Sigmoid colon (tissue), 7 donors: ENCODE data around the gene MNT. TPM values are rescaled to one million over a fixed set of nuclear protein-coding genes. Genes with fewer than 3 reads are reported as not detected.

ENCODE experiments used
- DNase-seq: peaks from one replicate; pipeline ENCODE4 v3.0.0-alpha.2; 2019
- H3K27ac ChIP-seq, 4 donors: fragments of 200-600 bp; sonication (generic); one replicate each; pipeline ENCODE4 v1.5.1; 2016 to 2019; ENCODE audit warnings: mild to moderate bottlenecking in 1 of 4
- H3K27me3 ChIP-seq, 3 donors: fragments of 200-600 bp; sonication (generic); one replicate each; pipeline ENCODE4 v1.5.1; 2019; ENCODE audit warnings: mild to moderate bottlenecking in 1 of 3
- H3K36me3 ChIP-seq, 4 donors: fragments of 200-600 bp; sonication (generic); one replicate each; pipeline ENCODE4 v1.5.1; 2016 to 2019
- H3K4me1 ChIP-seq, 4 donors: fragments of 200-600 bp; sonication (generic); one replicate each; pipeline ENCODE4 v1.5.1; 2017 to 2019
- H3K4me3 ChIP-seq, 4 donors: fragments of 200-600 bp; sonication (generic); one replicate each; pipeline ENCODE4 v1.5.1; 2017 to 2019; ENCODE audit warnings: mild to moderate bottlenecking in 2 of 4, moderate library complexity in 1 of 4
- H3K9me3 ChIP-seq, 4 donors: fragments of 200-600 bp in 3 of 4; sonication (generic) in 3 of 4; one replicate each; pipeline versions ENCODE4 v1.5.1 to v1.6.1; 2013 to 2019
- EP300 ChIP-seq, 4 donors: sonication (generic); formaldehyde crosslinking; IDR thresholded peaks; one replicate each; pipeline ENCODE4 v1.6.1; 2017; ENCODE audit warnings: antibody characterized with exemption in 4 of 4
- POLR2A ChIP-seq, 2 donors: fragments of 450-650 bp; IDR thresholded peaks; one replicate each; pipeline ENCODE4 v1.6.1; 2016; ENCODE audit warnings: antibody characterized with exemption in 2 of 2, mild to moderate bottlenecking in 2 of 2, moderate library complexity in 2 of 2
- POLR2AphosphoS5 ChIP-seq, 4 donors: sonication (generic); formaldehyde crosslinking; IDR thresholded peaks; one replicate each; pipeline ENCODE4 v1.6.1; 2017; ENCODE audit warnings: antibody characterized with exemption in 4 of 4
- WGBS, 2 donors: extraction: QIAGEN DNeasy Blood & Tissue Kit; methylation state at CpG; one replicate each; pipeline ENCODE4 v1.1.7; 2013; 5-methylcytosine and 5-hydroxymethylcytosine counted together
- intact Hi-C: fragments of 100-400 bp; cut with DNase I; formaldehyde crosslinking; loops from one replicate; pipeline ENCODE4 v1.15.1; 2023
- polyA plus RNA-seq, 3 donors: library from polyadenylated mRNA; stranded (reverse); fragments of 200-250 nt; gene quantifications; one replicate each; pipeline ENCODE4 v1.2.3, GENCODE V29; 2013
- total RNA-seq, 4 donors: library from RNA; depleted of rRNA; stranded (reverse); fragments of >200 nt; gene quantifications; one replicate each; pipeline ENCODE4 v1.1.0, GENCODE V29; 2016
- TF ChIP-seq, protein P1 (sequence below), 4 experiments: fragments of 450-650 bp in 3 of 4; fragments of 200-600 bp in 1 of 4; IDR thresholded peaks; one replicate each; pipeline ENCODE4 v1.5.1; 2016 to 2019; ENCODE audit warnings: antibody characterized with exemption in 4 of 4, mild to moderate bottlenecking in 3 of 4, moderate library complexity in 2 of 4
- donor health status: healthy with polysubstance abuse.
- donor health status: Bipolar disorder and iron deficiency.
- donor health status: healthy.

Gene MNT
- total and polyA plus RNA-seq, 7 donors: 2.1 to 24.1 (median 7.7) TPM

DNA sequence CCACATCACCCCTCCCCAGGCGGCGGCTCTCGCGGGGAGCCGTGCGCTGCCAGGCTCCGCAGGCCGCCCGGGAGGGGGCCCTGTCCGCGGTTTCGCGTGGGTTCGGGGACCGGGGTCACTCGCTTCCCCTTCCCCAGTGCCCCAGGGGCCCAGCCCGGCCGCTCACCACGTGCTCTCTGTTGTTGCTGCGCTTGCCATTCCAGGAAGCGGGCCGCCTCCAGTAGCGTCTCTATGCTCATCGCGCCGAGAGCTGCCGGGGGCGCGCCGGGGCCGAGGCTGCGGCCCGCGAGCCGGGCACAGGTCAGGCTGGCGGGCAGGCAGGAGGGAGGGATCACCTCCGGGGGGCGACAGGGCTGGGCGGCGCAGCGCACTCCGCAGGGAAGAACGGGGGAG lies 390 bp downstream of the MNT start:
- Histone ChIP-seq H3K27ac (peak overlapping the region; percentile 97 to 100 (median 98)), H3K4me3 (peak overlapping the region; percentile 71 to 94 (median 89)), H3K4me1 (peaks cover 6 to 73% (median 64%) of the 10 kb centered on the region in 4 donors), H3K9me3 (no peaks in the 10 kb centered on the region), H3K36me3 (no peaks in the 10 kb centered on the region), H3K27me3 (no peaks in the 10 kb centered on the region)
- 0% methylated on average over 43 of the region's 43 CpGs for WGBS, 2 donors
- DNase-seq: peak; percentile 83
- intact Hi-C loops: no loop called here
- TF ChIP-seq, protein P1, sequence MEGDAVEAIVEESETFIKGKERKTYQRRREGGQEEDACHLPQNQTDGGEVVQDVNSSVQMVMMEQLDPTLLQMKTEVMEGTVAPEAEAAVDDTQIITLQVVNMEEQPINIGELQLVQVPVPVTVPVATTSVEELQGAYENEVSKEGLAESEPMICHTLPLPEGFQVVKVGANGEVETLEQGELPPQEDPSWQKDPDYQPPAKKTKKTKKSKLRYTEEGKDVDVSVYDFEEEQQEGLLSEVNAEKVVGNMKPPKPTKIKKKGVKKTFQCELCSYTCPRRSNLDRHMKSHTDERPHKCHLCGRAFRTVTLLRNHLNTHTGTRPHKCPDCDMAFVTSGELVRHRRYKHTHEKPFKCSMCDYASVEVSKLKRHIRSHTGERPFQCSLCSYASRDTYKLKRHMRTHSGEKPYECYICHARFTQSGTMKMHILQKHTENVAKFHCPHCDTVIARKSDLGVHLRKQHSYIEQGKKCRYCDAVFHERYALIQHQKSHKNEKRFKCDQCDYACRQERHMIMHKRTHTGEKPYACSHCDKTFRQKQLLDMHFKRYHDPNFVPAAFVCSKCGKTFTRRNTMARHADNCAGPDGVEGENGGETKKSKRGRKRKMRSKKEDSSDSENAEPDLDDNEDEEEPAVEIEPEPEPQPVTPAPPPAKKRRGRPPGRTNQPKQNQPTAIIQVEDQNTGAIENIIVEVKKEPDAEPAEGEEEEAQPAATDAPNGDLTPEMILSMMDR (IDR thresholded peaks at IDR 0.05): no peak
- TF ChIP-seq EP300 (IDR thresholded peaks at IDR 0.05): no peak

DNA sequence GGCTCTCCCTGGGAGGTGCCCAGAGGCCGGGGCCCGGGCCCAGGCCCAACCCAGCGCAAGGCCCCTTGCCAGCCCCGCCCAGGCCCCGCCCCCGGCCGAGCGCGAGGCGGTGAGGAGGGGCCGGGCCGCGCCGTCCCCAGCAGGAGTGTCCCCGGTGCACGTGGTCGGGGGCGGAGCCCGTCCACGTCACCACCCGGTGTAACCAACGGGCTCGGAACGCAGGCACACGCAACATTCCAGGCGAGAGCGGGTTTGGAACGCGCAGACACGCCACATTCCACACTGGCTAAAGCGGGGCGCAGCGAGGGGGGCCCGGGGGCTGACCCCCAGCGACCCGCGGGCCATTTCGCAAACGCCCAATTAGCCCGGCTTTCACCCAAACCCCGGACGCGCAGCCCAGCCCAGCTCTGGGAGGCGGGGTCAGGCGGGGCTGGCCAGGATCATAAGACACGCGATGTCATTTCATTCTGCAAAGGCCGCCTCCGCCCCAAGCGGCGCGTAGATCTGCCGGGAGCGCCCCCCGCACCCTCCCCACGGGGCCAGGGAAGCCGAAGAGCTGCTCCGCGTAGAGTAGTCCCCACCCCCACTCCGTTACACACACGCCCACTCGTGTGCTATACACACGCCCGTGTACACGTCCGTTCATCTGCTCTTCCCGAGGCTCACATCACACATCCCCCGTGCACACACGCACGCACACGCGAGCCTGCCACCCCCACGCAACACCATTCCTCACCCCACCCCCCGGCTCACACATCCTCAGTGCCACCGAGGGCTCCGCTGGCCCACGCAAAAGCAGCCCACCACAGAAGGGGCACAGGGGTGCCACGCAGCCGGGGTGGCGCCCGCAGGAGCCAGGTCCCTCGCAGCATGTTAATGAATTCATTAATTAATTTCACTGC lies 1.0 kb downstream of the MNT start:
- intact Hi-C loops: no loop called here
- Histone ChIP-seq H3K9me3 (no peaks in the 10 kb centered on the region), H3K4me3 (peak overlapping the region; percentile 71 to 94 (median 89)), H3K27ac (peak overlapping the region; percentile 97 to 100 (median 98)), H3K27me3 (no peaks in the 10 kb centered on the region), H3K4me1 (peaks cover 6 to 73% (median 64%) of the 10 kb centered on the region in 4 donors), H3K36me3 (no peaks in the 10 kb centered on the region)
- peak; percentile 99 for DNase-seq
- 1% methylated on average over 82 of the region's 82 CpGs for WGBS, 2 donors
- TF ChIP-seq POLR2AphosphoS5 (IDR thresholded peaks at IDR 0.05) (peak; percentile 93 to 97 (median 97)), EP300 (IDR thresholded peaks at IDR 0.05) (peak in 2 of 4 donors; percentile 73 to 92), POLR2A (IDR thresholded peaks at IDR 0.05) (peak; percentile 86 to 97)
- TF ChIP-seq, protein P1 (IDR thresholded peaks at IDR 0.05): no peak

DNA sequence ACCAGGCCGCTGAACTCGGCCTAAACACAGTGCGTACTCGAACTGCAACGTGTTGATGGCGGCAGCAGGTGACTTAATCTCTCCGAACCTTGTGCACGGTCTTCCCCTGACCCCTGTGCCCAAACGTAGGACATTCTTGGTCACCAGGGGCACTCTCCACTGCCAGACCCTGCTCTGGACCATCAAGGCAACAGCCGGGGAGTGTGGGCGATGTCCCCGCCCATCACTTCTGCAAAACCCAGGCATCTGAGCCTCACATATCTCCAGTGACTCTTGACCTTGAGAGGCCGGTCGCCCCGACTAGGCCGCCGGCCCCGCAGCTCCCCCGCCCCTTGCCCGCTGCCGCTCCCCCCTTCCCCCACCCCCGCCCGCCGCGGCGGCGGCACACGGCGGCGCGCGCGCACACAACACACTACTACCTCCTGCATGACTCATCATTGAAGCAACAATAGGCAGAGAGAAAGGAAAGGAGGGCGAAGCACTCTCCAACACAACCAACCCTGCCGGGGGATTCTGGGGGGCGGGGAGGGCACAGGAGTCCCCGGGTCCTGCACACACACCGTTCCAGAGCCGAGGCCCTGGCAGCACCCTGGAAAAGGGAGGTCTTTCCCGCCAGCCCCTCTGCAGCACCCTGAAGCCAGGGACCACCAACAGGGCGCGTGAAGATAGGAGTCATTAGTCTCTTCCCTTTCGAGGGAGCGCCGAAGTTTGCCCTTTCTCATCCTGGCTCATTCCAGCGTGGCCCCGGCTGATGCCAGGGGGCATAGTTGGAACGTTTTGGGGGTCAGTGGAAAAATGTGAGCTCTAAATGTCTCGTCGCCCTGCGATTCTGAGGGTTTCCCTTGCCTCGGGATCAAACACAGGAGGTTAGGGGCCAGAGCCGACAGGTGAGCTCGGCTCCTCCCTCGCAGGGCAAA lies 1.9 kb downstream of the MNT start:
- Histone ChIP-seq H3K36me3 (no peaks in the 10 kb centered on the region), H3K4me3 (peak overlapping the region; percentile 46 to 94 (median 80)), H3K27me3 (no peaks in the 10 kb centered on the region), H3K4me1 (peaks cover 6 to 73% (median 64%) of the 10 kb centered on the region in 4 donors), H3K27ac (peak overlapping the region; percentile 97 to 100 (median 98)), H3K9me3 (no peaks in the 10 kb centered on the region)
- DNase-seq: peak; percentile 86
- 14 to 15% methylated on average over 55 of the region's 55 CpGs for WGBS, 2 donors
- TF ChIP-seq, protein P1 (IDR thresholded peaks at IDR 0.05): no peak
- TF ChIP-seq POLR2AphosphoS5 (IDR thresholded peaks at IDR 0.05) (peak; percentile 32 to 79 (median 68)), EP300 (IDR thresholded peaks at IDR 0.05) (peak in 1 of 4 donors; percentile 1), POLR2A (IDR thresholded peaks at IDR 0.05) (peak; percentile 35 to 39)
- intact Hi-C loops: no loop called here

DNA sequence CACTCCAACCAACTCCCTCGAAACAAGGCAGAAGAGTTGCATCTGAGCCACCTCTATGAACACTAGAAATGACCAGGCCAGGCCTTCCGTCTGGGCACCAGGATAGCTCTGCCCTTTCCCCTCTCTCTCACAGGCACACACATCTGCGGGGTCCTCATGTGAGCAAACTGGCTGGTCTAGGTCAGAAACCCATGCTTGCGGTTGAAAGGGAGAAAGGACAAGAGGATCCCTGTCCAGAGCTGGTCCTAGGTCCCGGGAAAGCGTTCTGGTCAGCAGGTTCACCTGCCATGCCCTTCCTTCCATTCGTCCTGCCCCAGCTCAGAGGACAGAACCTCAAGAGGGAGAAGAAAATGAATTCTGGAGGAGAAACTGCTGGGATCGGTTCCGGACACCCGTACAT lies 2.7 kb downstream of the MNT start:
- no peak for TF ChIP-seq POLR2AphosphoS5 (IDR thresholded peaks at IDR 0.05)
- no peak for TF ChIP-seq POLR2A (IDR thresholded peaks at IDR 0.05)
- TF ChIP-seq, protein P1 (IDR thresholded peaks at IDR 0.05): no peak
- no peak for TF ChIP-seq EP300 (IDR thresholded peaks at IDR 0.05)
- peak; percentile 63 for DNase-seq
- intact Hi-C loops: no loop called here
- no peaks in the 10 kb centered on the region for H3K36me3 ChIP-seq
- 91 to 92% methylated on average over 10 of the region's 10 CpGs for WGBS, 2 donors
- H3K27ac ChIP-seq: peak overlapping the region; percentile 97 to 100 (median 98)
- peaks cover 6 to 70% (median 57%) of the 10 kb centered on the region in 4 donors for H3K4me1 ChIP-seq
- H3K9me3 ChIP-seq: no peaks in the 10 kb centered on the region
- peak overlapping the region; percentile 46 to 94 (median 80) for H3K4me3 ChIP-seq
- no peaks in the 10 kb centered on the region for H3K27me3 ChIP-seq
